Calu3 (cell line): ENCODE results near the gene SPINK8. TPM values are rescaled to one million over a fixed set of nuclear protein-coding genes. Genes with fewer than 3 reads are reported as not detected.
"Not testable (repeated sequence)": the region's sequence is repeated elsewhere in the genome, so short reads cannot be mapped to it uniquely, and the experiment has no call there.

ENCODE experiments used
- BruUV-seq: library from RNA; stranded (reverse); fragments of 400-500 nt; replicated peaks from 2 replicates; lab custom pipeline; 2021; lab: Mats Ljungman, UMichigan
- CTCF ChIA-PET: fragments of 300-600 bp; sonication (Branson Sonifier 250); formaldehyde crosslinking; loops from one replicate; lab custom pipeline; 2022; ENCODE audit warnings: antibody characterized with exemption; lab: Charles Lee
- DNase-seq: peaks from one replicate; pipeline ENCODE4 v3.0.0; 2022
- H3K27ac Mint-ChIP-seq: one replicate; pipeline ENCODE4 v1.8.0; 2022; ENCODE audit warnings: mixed read lengths; ENCODE audit not compliant: unreplicated experiment
- H3K27me3 Mint-ChIP-seq: one replicate; pipeline ENCODE4 v1.8.0; 2022; ENCODE audit warnings: mixed read lengths; ENCODE audit not compliant: unreplicated experiment
- H3K36me3 Mint-ChIP-seq: one replicate; pipeline ENCODE4 v1.8.0; 2022; ENCODE audit warnings: mild to moderate bottlenecking, moderate library complexity, mixed read lengths; ENCODE audit not compliant: insufficient read depth, unreplicated experiment
- H3K4me1 Mint-ChIP-seq: one replicate; pipeline ENCODE4 v1.8.0; 2022; ENCODE audit warnings: mild to moderate bottlenecking, low read depth, mixed read lengths; ENCODE audit not compliant: unreplicated experiment
- H3K4me3 Mint-ChIP-seq: one replicate; pipeline ENCODE4 v1.8.0; 2022; ENCODE audit warnings: mild to moderate bottlenecking, low read depth, moderate library complexity, mixed read lengths; ENCODE audit not compliant: unreplicated experiment
- H3K9me3 Mint-ChIP-seq: one replicate; pipeline ENCODE4 v1.8.0; 2022; ENCODE audit warnings: low read depth, mixed read lengths; ENCODE audit not compliant: unreplicated experiment
- CTCF ChIP-seq: fragments of 200-600 bp; IDR thresholded peaks from one replicate; pipeline ENCODE4 v1.8.0; 2022; ENCODE audit warnings: antibody characterized with exemption; ENCODE audit not compliant: unreplicated experiment
- intact Hi-C: fragments of 100-400 bp; cut with micrococcal nuclease; formaldehyde crosslinking; loops from one replicate; pipeline ENCODE4 v1.10.0; 2022; ENCODE audit not compliant: unreplicated experiment
- total RNA-seq: library from RNA; stranded (reverse); gene quantifications from 2 replicates; pipeline ENCODE4 v1.2.3, GENCODE V29; 2022

Gene SPINK8
- total RNA-seq, 1 experiment from 2014 or later: not detected

- CTCF ChIA-PET: interaction anchor here (2.5 kb wide), 1 partner anchor 164 kb away, joined by 23 read pairs; no protein-coding TSS in a partner anchor
These were observed 61.5 kb downstream of the SPINK8 start for GRCh38 chr3:48271763-48272498.

DNA sequence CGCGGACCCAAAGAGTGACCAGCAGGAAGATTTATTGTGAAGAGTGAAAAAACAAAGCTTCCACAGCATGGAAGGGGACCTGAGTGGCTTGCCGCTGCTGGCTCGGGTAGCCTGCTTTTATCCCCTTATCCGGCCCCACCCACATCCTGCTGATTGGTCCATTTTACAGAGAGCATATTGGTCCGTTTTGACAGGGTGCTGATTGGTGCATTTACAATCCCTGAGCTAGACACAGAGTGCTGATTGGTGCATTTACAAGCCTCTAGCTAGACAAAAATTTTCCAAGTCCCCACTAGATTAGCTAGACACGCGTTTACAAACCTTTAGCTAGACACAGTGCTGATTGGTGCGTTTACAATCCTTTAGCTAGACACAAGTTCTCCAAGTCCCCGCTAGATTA, 62.2 kb downstream of the SPINK8 start:
- intact Hi-C loops: loop anchor here (10.0 kb wide), 1 partner anchor 114 kb away; no protein-coding TSS in a partner anchor
- CTCF ChIA-PET: interaction anchor here (2.5 kb wide), 1 partner anchor 165 kb away, joined by 23 read pairs; no protein-coding TSS in a partner anchor
- peaks cover 13% of the 10 kb centered on the region for H3K36me3 Mint-ChIP-seq
- not testable (repeated sequence) for H3K4me3 Mint-ChIP-seq, H3K9me3 Mint-ChIP-seq, DNase-seq, H3K27me3 Mint-ChIP-seq, H3K27ac Mint-ChIP-seq, BruUV-seq
- H3K4me1 Mint-ChIP-seq: peaks cover 40% of the 10 kb centered on the region

More at GRCh38 chr3:48271763-48272498, 61.5 kb downstream of the SPINK8 start:
- H3K27ac Mint-ChIP-seq: no peak overlapping the region
- no peak overlapping the region for H3K4me3 Mint-ChIP-seq
- TF ChIP-seq CTCF: no peak
- BruUV-seq: no TSS peak
- peaks cover 45% of the 10 kb centered on the region for H3K4me1 Mint-ChIP-seq
- no peak for DNase-seq
- H3K27me3 Mint-ChIP-seq: no peaks in the 10 kb centered on the region
- no peaks in the 10 kb centered on the region for H3K9me3 Mint-ChIP-seq
- intact Hi-C loops: loop anchor here (2.0 to 10.0 kb wide), 2 partner anchors 113 to 277 kb away; no protein-coding TSS in a partner anchor
- H3K36me3 Mint-ChIP-seq: peaks cover 13% of the 10 kb centered on the region

GRCh38 chr3:48270306-48270705, 63.2 kb downstream of the SPINK8 start:
- no peaks in the 10 kb centered on the region for H3K27me3 Mint-ChIP-seq
- peaks cover 13% of the 10 kb centered on the region for H3K36me3 Mint-ChIP-seq
- no peaks in the 10 kb centered on the region for H3K9me3 Mint-ChIP-seq
- peaks cover 33% of the 10 kb centered on the region for H3K4me1 Mint-ChIP-seq
- CTCF ChIA-PET: interaction anchor here (3.0 kb wide), 1 partner anchor 166 kb away, joined by 32 read pairs; no protein-coding TSS in a partner anchor
- H3K27ac Mint-ChIP-seq: no peak overlapping the region
- intact Hi-C loops: loop anchor here (10.0 kb wide), 1 partner anchor 114 kb away; no protein-coding TSS in a partner anchor
- no peak for DNase-seq
- TF ChIP-seq CTCF: no peak
- no TSS peak for BruUV-seq
- no peak overlapping the region for H3K4me3 Mint-ChIP-seq

DNA sequence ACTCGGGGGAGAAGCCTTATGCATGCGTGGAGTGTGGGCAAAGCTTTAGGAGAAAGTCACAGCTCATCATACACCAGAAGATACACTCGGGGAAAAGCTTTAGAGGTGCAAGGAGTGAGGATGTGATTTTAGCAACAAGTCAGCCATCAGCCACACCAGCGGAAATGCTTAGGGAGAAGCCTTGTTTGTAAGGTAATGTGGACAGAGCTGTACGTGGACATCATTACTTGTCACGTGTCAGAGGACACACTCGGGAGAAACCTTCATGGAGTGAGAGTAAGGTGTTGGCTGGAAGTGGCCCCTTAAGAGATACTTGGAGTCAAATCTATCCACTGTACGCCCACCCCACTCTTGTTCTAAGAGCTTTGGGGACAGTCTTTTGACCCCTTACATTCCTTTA, 63.9 kb downstream of the SPINK8 start:
- no peak for DNase-seq
- peak overlapping the region; percentile 84 for H3K27ac Mint-ChIP-seq
- peaks cover 33% of the 10 kb centered on the region for H3K4me1 Mint-ChIP-seq
- no TSS peak for BruUV-seq
- peaks cover 13% of the 10 kb centered on the region for H3K36me3 Mint-ChIP-seq
- intact Hi-C loops: no loop called here
- no peaks in the 10 kb centered on the region for H3K9me3 Mint-ChIP-seq
- no peak for TF ChIP-seq CTCF
- H3K4me3 Mint-ChIP-seq: no peak overlapping the region
- CTCF ChIA-PET: interaction anchor here (1.2 to 3.0 kb wide), 2 partner anchors 131 to 167 kb away, joined by 5 to 32 read pairs; no protein-coding TSS in a partner anchor
- H3K27me3 Mint-ChIP-seq: no peaks in the 10 kb centered on the region
